HG03280 (cell line): ENCODE measurements around the gene ZNF618.

Source experiments
- ATAC-seq: cut with Tn5 transposase; IDR thresholded peaks from one replicate; pipeline ENCODE4 v1.9.1; 2021; ENCODE audit warnings: mild to moderate bottlenecking, moderate library complexity; ENCODE audit not compliant: unreplicated experiment

Gene ZNF618

GRCh38 chr9:113931777-113932176 lies 55.7 kb downstream of the ZNF618 start:
- no peak for ATAC-seq

- ATAC-seq: no peak
These were observed 56.9 kb downstream of the ZNF618 start for GRCh38 chr9:113932906-113933584.

GRCh38 chr9:113933671-113934070 lies 57.6 kb downstream of the ZNF618 start:
- ATAC-seq: no peak

- ATAC-seq: no peak
These were observed 58.2 kb downstream of the ZNF618 start for GRCh38 chr9:113934167-113934828.

- no peak for ATAC-seq
These were observed 58.9 kb downstream of the ZNF618 start for GRCh38 chr9:113934829-113935676.

- ATAC-seq: no peak
These were observed 59.7 kb downstream of the ZNF618 start for GRCh38 chr9:113935677-113936380.

GRCh38 chr9:113940077-113940476 lies 64.0 kb downstream of the ZNF618 start:
- no peak for ATAC-seq

- ATAC-seq: no peak
These were observed 64.9 kb downstream of the ZNF618 start for GRCh38 chr9:113941056-113941455.

GRCh38 chr9:113941526-113941925 lies 65.4 kb downstream of the ZNF618 start:
- no peak for ATAC-seq

GRCh38 chr9:113943112-113944009 lies 67.3 kb downstream of the ZNF618 start:
- ATAC-seq: no peak

- no peak for ATAC-seq
These were observed 69.7 kb downstream of the ZNF618 start for GRCh38 chr9:113945784-113946183.

GRCh38 chr9:113946496-113947115 lies 70.5 kb downstream of the ZNF618 start:
- ATAC-seq: no peak

- no peak for ATAC-seq
These were observed 71.8 kb downstream of the ZNF618 start for GRCh38 chr9:113947941-113948340.

- no peak for ATAC-seq
These were observed 72.9 kb downstream of the ZNF618 start for GRCh38 chr9:113948891-113949570.

- ATAC-seq: no peak
These were observed 73.5 kb downstream of the ZNF618 start for GRCh38 chr9:113949571-113950078.

GRCh38 chr9:113950195-113951031 lies 74.3 kb downstream of the ZNF618 start:
- ATAC-seq: no peak

GRCh38 chr9:113951032-113951372 lies 74.9 kb downstream of the ZNF618 start:
- ATAC-seq: no peak

- no peak for ATAC-seq
These were observed 76.6 kb downstream of the ZNF618 start for GRCh38 chr9:113952676-113953075.
